Measurements from ENCODE around the gene MRC2. TPM values are rescaled to one million over a fixed set of nuclear protein-coding genes. Genes with fewer than 3 reads are reported as not detected.
A peak's percentile ranks its signal among the peaks of the same experiment; 100 is the strongest.

MRC2 gene
- 336 and 369 TPM in 2 replicates for total RNA-seq

- TF ChIP-seq CTCF (IDR thresholded peaks at IDR 0.05; ENCODE audit: insufficient read depth, low read depth, low read length) = no peak
- H3K4me3 ChIP-seq (ENCODE audit: low read depth, low read length) = peak within 1 kb of the TSS; percentile 86
- peak; percentile 88 for DNase-seq (ENCODE audit: low read depth)
These were observed at the start of gene MRC2 for GRCh38 chr17:62627219-62627903. MRC2 (plus strand) TSS chr17:62627670; CDS start chr17:62627803, 133 bp downstream.

- H3K4me3 ChIP-seq (ENCODE audit: low read depth, low read length) = no peak overlapping the region
- no peak for DNase-seq (ENCODE audit: low read depth)
These were observed 48.5 kb upstream of the MRC2 start for GRCh38 chr17:62578757-62579487.

GRCh38 chr17:62580947-62581346 is 46.5 kb upstream of the MRC2 start:
- H3K4me3 ChIP-seq (ENCODE audit: low read depth, low read length) = no peak overlapping the region
- TF ChIP-seq CTCF (IDR thresholded peaks at IDR 0.05; ENCODE audit: insufficient read depth, low read depth, low read length) = no peak
- no peak for DNase-seq (ENCODE audit: low read depth)

More at GRCh38 chr17:62578757-62579487, 48.5 kb upstream of the MRC2 start:
- TF ChIP-seq CTCF (IDR thresholded peaks at IDR 0.05; ENCODE audit: insufficient read depth, low read depth, low read length) = no peak

- no peak for DNase-seq (ENCODE audit: low read depth)
These were observed 45.7 kb upstream of the MRC2 start for GRCh38 chr17:62581764-62582163.

GRCh38 chr17:62587554-62587953 is 39.9 kb upstream of the MRC2 start:
- no peak for TF ChIP-seq CTCF (IDR thresholded peaks at IDR 0.05; ENCODE audit: insufficient read depth, low read depth, low read length)
- H3K4me3 ChIP-seq (ENCODE audit: low read depth, low read length) = no peak overlapping the region
- DNase-seq (ENCODE audit: low read depth) = no peak

More at GRCh38 chr17:62581764-62582163, 45.7 kb upstream of the MRC2 start:
- no peak for TF ChIP-seq CTCF (IDR thresholded peaks at IDR 0.05; ENCODE audit: insufficient read depth, low read depth, low read length)
- no peak overlapping the region for H3K4me3 ChIP-seq (ENCODE audit: low read depth, low read length)

- no peak for TF ChIP-seq CTCF (IDR thresholded peaks at IDR 0.05; ENCODE audit: insufficient read depth, low read depth, low read length)
- no peak for DNase-seq (ENCODE audit: low read depth)
- H3K4me3 ChIP-seq (ENCODE audit: low read depth, low read length) = no peak overlapping the region
These were observed 39.4 kb upstream of the MRC2 start for GRCh38 chr17:62588109-62588508.
